H9 (cell line): ENCODE data around the gene PMS1. TPM values are rescaled to one million over a fixed set of nuclear protein-coding genes. Genes with fewer than 3 reads are reported as not detected.
A peak's percentile ranks its signal among the peaks of the same experiment; 100 is the strongest.

Source experiments
- DNase-seq: peaks from one replicate; pipeline ENCODE4 v3.0.0-alpha.2; 2017
- H2AFZ ChIP-seq: one replicate; pipeline ENCODE4 v1.6.1; 2013; ENCODE audit warnings: mild to moderate bottlenecking, low read length, control low read depth, moderate library complexity
- H2AK5ac ChIP-seq: 2 replicates; pipeline ENCODE4 v1.6.1; 2013; ENCODE audit warnings: low read length, control low read depth, mixed read lengths; ENCODE audit not compliant: insufficient read length
- H2BK120ac ChIP-seq: one replicate; pipeline ENCODE4 v1.6.1; 2013; ENCODE audit warnings: low read depth, mild to moderate bottlenecking, low read length, control low read depth, inconsistent platforms; ENCODE audit not compliant: poor library complexity, severe bottlenecking
- H2BK12ac ChIP-seq: 2 replicates; pipeline ENCODE4 v1.6.1; 2013; ENCODE audit warnings: low read length, control low read depth, mixed read lengths, low read depth; ENCODE audit not compliant: insufficient read length
- H2BK15ac ChIP-seq: 2 replicates; pipeline ENCODE4 v1.6.1; 2013; ENCODE audit warnings: low read depth, low read length, control low read depth
- H2BK20ac ChIP-seq: one replicate; pipeline ENCODE4 v1.6.1; 2013; ENCODE audit warnings: low read depth, mild to moderate bottlenecking, low read length, control low read depth, inconsistent platforms; ENCODE audit not compliant: poor library complexity, severe bottlenecking
- H2BK5ac ChIP-seq: 2 replicates; pipeline ENCODE4 v1.6.1; 2013; ENCODE audit warnings: low read length, control low read depth, mixed read lengths; ENCODE audit not compliant: insufficient read length
- H3K14ac ChIP-seq: 2 replicates; pipeline ENCODE4 v1.6.1; 2013; ENCODE audit warnings: low read length, control low read depth; ENCODE audit not compliant: insufficient read depth
- H3K18ac ChIP-seq: 2 replicates; pipeline ENCODE4 v1.6.1; 2013; ENCODE audit warnings: low read depth, mild to moderate bottlenecking, mixed read lengths, low read length, control low read depth; ENCODE audit not compliant: insufficient read length
- H3K23ac ChIP-seq: 2 replicates; pipeline ENCODE4 v1.6.1; 2013; ENCODE audit warnings: low read length, control low read depth, mixed read lengths, low read depth; ENCODE audit not compliant: insufficient read length
- H3K23me2 ChIP-seq: 2 replicates; pipeline ENCODE4 v1.6.1; 2013; ENCODE audit warnings: low read depth, mild to moderate bottlenecking, mixed read lengths, low read length, control low read depth; ENCODE audit not compliant: insufficient read length, poor library complexity, severe bottlenecking
- H3K27ac ChIP-seq: 2 replicates; pipeline ENCODE4 v1.5.1; 2013; ENCODE audit warnings: low read length, control low read depth, mixed read lengths, low read depth; ENCODE audit not compliant: insufficient read length
- H3K27me3 ChIP-seq: 2 replicates; pipeline ENCODE4 v1.6.1; 2013; ENCODE audit warnings: low read length, control low read depth, inconsistent platforms; ENCODE audit not compliant: insufficient read depth
- H3K4ac ChIP-seq: 2 replicates; pipeline ENCODE4 v1.6.1; 2013; ENCODE audit warnings: low read depth, mild to moderate bottlenecking, control low read depth, inconsistent platforms, low read length, moderate library complexity
- H3K4me1 ChIP-seq: 2 replicates; pipeline ENCODE4 v1.6.1; 2013; ENCODE audit warnings: low read length, control low read depth, inconsistent platforms; ENCODE audit not compliant: insufficient read depth
- H3K4me2 ChIP-seq: 2 replicates; pipeline ENCODE4 v1.6.1; 2013; ENCODE audit warnings: low read length, control low read depth, mixed read lengths; ENCODE audit not compliant: insufficient read length, insufficient read depth
- H3K56ac ChIP-seq: 2 replicates; pipeline ENCODE4 v1.6.1; 2013; ENCODE audit warnings: low read depth, mild to moderate bottlenecking, mixed read lengths, low read length, control low read depth; ENCODE audit not compliant: insufficient read length
- H3K79me1 ChIP-seq: 2 replicates; pipeline ENCODE4 v1.6.1; 2013; ENCODE audit warnings: low read depth, mild to moderate bottlenecking, moderate library complexity, low read length, control low read depth, inconsistent platforms; ENCODE audit not compliant: insufficient read depth, poor library complexity, severe bottlenecking
- H3K79me2 ChIP-seq: 2 replicates; pipeline ENCODE4 v1.6.1; 2013; ENCODE audit warnings: low read length, control low read depth, inconsistent platforms; ENCODE audit not compliant: insufficient read depth
- H3K9ac ChIP-seq: 2 replicates; pipeline ENCODE4 v1.6.1; 2013; ENCODE audit warnings: low read length, control low read depth, mixed read lengths; ENCODE audit not compliant: insufficient read length; ENCODE audit errors: extremely low read depth
- H3K9me3 ChIP-seq: one replicate; pipeline ENCODE4 v1.6.1; 2013; ENCODE audit warnings: low read depth, low read length, inconsistent platforms; ENCODE audit not compliant: control insufficient read depth
- H3T11ph ChIP-seq: one replicate; pipeline ENCODE4 v1.6.1; 2013; ENCODE audit warnings: mild to moderate bottlenecking, low read length, control low read depth, inconsistent platforms
- H4K20me1 ChIP-seq: one replicate; pipeline ENCODE4 v1.6.1; 2013; ENCODE audit not compliant: control insufficient read depth, insufficient read length, insufficient read depth
- H4K5ac ChIP-seq: 2 replicates; pipeline ENCODE4 v1.6.1; 2013; ENCODE audit warnings: low read depth, mild to moderate bottlenecking, mixed read lengths, low read length, control low read depth; ENCODE audit not compliant: insufficient read length
- H4K8ac ChIP-seq: replicated peaks from 2 replicates; pipeline ENCODE4 v1.6.1; 2013; ENCODE audit warnings: low read length, control low read depth, mixed read lengths, low read depth; ENCODE audit not compliant: insufficient read length
- H4K91ac ChIP-seq: 2 replicates; pipeline ENCODE4 v1.6.1; 2013; ENCODE audit warnings: low read depth, mild to moderate bottlenecking, moderate library complexity, mixed read lengths, low read length, control low read depth; ENCODE audit not compliant: insufficient read length
- H3K27ac Mint-ChIP-seq, 3 experiments: 2 replicates in 2 of 3; 3 replicates in 1 of 3; pipeline ENCODE4 v1.8.0; 2020 to 2021; ENCODE audit warnings: mixed read lengths in 3 of 3, mild to moderate bottlenecking in 1 of 3, moderate library complexity in 1 of 3
- H3K27me3 Mint-ChIP-seq: 2 replicates; pipeline ENCODE4 v1.8.0; 2021; ENCODE audit warnings: low read depth, mild to moderate bottlenecking, moderate library complexity, mixed read lengths
- H3K36me3 Mint-ChIP-seq, 3 experiments: 2 replicates in 2 of 3; 3 replicates in 1 of 3; pipeline ENCODE4 v1.8.0; 2020 to 2021; ENCODE audit warnings: low read depth in 3 of 3, mixed read lengths in 3 of 3; ENCODE audit not compliant: insufficient read depth in 1 of 3
- H3K4me1 Mint-ChIP-seq, 2 experiments: 2 replicates each; pipeline ENCODE4 v1.8.0; 2020; ENCODE audit warnings: mixed read lengths in 2 of 2
- H3K4me3 Mint-ChIP-seq, 2 experiments: 2 replicates in 1 of 2; 3 replicates in 1 of 2; pipeline ENCODE4 v1.8.0; 2020 to 2021; ENCODE audit warnings: mild to moderate bottlenecking in 2 of 2, mixed read lengths in 2 of 2, moderate library complexity in 1 of 2
- H3K9me3 Mint-ChIP-seq, 2 experiments: 2 replicates in 1 of 2; 3 replicates in 1 of 2; pipeline ENCODE4 v1.8.0; 2020; ENCODE audit warnings: mild to moderate bottlenecking in 2 of 2, mixed read lengths in 2 of 2, moderate library complexity in 1 of 2
- CTCF ChIP-seq: fragments of 200-600 bp; sonication (generic); conservative IDR thresholded peaks from 3 replicates; pipeline ENCODE4 v1.8.0; 2021; ENCODE audit warnings: antibody characterized with exemption, mild to moderate bottlenecking
- WGBS: extraction: QIAGEN DNeasy Blood & Tissue Kit; methylation state at CpG from one replicate; pipeline ENCODE4 v1.1.7; 2013; ENCODE audit warnings: missing lambda C conversion rate, low lambda C conversion rate, mixed read lengths; ENCODE audit not compliant: insufficient read length; ENCODE audit errors: extremely low coverage; 5-methylcytosine and 5-hydroxymethylcytosine counted together
- total RNA-seq: library from RNA; stranded (reverse); gene quantifications from 2 replicates; pipeline ENCODE4 v1.2.1, GENCODE V29; 2021

PMS1 gene
- total RNA-seq, 1 experiment from 2014 or later = 47.2 TPM

DNA sequence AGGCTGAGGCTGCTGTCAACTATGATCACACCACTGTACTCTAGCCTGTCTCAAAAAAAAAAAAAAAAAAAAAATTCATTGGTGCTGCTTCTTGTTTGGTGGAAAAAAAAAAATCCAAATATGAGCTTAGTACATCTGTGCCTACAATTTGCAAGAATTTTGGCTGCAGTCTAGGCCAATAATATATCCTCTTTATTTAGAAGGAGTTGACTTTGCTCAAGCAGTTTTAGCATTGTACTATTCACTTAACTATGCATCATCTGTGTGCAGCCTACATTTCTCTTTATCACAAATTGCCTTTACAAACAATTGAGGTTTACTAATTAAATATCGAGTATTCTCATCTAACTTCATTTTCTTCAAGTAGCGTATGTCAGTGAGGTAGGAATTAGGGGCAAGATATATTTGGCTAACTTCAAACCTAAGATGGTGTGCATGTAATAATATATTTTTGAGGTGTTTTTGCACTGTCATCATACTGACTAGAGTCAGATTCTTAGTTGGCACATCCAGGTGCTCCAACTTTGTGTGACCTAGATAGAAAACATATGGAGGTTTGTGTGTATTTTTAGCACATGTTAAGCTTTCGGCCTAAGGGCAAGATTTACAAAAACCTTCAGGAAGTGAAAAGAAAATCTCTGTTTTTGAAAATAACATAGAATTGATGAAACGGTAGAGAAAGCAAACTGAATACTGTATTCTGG is 51.8 kb downstream of the PMS1 start:
- no peaks in the 10 kb centered on the region for H4K20me1 ChIP-seq

More for the DNA sequence above, 51.8 kb downstream of the PMS1 start:
- no peaks in the 10 kb centered on the region for H3K27me3 Mint-ChIP-seq
- Histone ChIP-seq H2BK120ac (no peak overlapping the region), H3K9me3 (no peaks in the 10 kb centered on the region), H4K8ac (no peak overlapping the region), H2BK15ac (no peak overlapping the region), H2BK20ac (no peak overlapping the region), H3K4me2 (no peak overlapping the region), H2BK12ac (no peak overlapping the region), H3K4me1 (no peaks in the 10 kb centered on the region), H3K9ac (no peak overlapping the region), H3K56ac (no peak overlapping the region), H3K79me1 (no peaks in the 10 kb centered on the region), H3K18ac (no peak overlapping the region), H2AFZ (no peak overlapping the region), H4K91ac (no peak overlapping the region), H4K5ac (no peak overlapping the region), H3K23me2 (no peaks in the 10 kb centered on the region), H3K14ac (no peak overlapping the region), H2BK5ac (no peak overlapping the region), H2AK5ac (no peak overlapping the region), H3K27me3 (no peaks in the 10 kb centered on the region), H3K79me2 (no peaks in the 10 kb centered on the region), H3K4ac (no peak overlapping the region), H3K27ac (no peak overlapping the region), H3T11ph (no peak overlapping the region), H3K23ac (no peak overlapping the region)
- H3K9me3 Mint-ChIP-seq = no peaks in the 10 kb centered on the region
- no CpG with 5 or more reads among the region's 4 CpGs for WGBS
- no peak overlapping the region for H3K4me3 Mint-ChIP-seq
- no peaks in the 10 kb centered on the region for H3K4me1 Mint-ChIP-seq
- peaks cover 0 to 7% (median 3%) of the 10 kb centered on the region in 3 experiments; a peak in 2 of 7 replicates for H3K36me3 Mint-ChIP-seq
- TF ChIP-seq CTCF = no peak
- H3K27ac Mint-ChIP-seq = 0 out of 7 replicates have a peak overlapping the region, but pooled peaks of 1 of the 3 experiments have one; percentile 66
- no peak for DNase-seq
